HG02840 (cell line): ENCODE data around the gene TMUB2.
A peak's percentile ranks its signal among the peaks of the same experiment; 100 is the strongest.
"Not testable (repeated sequence)": the region's sequence is repeated elsewhere in the genome, so short reads cannot be mapped to it uniquely, and the experiment has no call there.

Experiments used
- ATAC-seq: cut with Tn5 transposase; IDR thresholded peaks from one replicate; pipeline ENCODE4 v1.9.1; 2021; ENCODE audit warnings: mild to moderate bottlenecking, moderate library complexity, moderate number of reproducible peaks; ENCODE audit not compliant: unreplicated experiment, low FRiP score

Gene TMUB2

DNA sequence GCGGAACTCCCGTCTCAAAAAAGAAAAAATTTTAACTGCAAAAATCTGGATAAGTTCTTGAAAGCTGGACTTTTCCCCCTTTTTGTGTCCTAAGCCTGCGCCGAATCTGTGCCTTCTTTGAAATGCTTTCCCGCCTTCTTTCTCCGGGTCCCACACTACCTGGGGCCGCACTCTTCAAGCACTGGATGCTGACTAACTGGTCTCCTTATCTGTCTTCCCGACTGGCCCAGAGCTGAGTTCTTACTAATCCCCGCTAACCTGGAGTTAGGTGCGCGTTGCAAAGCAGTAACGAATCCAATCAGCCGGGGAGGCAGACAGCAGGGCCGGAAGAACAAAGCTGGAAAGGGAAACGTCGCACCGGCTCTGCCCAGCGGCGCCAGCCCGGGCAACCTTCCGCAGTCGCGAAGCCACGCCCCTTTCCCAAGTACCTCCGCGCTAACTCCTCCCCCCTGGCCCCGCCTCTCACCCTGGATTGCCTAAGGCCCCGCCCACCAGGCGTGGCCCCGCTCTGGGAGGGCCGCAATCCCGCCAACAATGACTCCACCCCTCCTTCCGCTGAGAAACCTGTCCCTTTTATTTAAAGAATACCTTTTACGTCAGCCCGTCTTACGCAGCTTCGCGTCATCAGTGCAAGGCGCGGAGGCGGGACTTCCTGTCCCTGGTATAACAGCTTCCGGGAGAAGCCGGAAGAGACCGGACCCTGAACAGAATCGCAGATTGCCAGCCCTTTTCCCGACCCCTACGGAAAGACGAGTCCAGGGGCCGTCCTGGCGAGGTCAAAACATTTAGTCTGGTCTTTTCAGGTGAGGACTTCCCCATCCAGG, at the start of gene TMUB2:
TSS of gene TMUB2 (plus strand) at position 666 of the 824 bp plus-strand sequence. CDS start 737 bp downstream, outside the sequence.
- peak; percentile 91 for ATAC-seq

DNA sequence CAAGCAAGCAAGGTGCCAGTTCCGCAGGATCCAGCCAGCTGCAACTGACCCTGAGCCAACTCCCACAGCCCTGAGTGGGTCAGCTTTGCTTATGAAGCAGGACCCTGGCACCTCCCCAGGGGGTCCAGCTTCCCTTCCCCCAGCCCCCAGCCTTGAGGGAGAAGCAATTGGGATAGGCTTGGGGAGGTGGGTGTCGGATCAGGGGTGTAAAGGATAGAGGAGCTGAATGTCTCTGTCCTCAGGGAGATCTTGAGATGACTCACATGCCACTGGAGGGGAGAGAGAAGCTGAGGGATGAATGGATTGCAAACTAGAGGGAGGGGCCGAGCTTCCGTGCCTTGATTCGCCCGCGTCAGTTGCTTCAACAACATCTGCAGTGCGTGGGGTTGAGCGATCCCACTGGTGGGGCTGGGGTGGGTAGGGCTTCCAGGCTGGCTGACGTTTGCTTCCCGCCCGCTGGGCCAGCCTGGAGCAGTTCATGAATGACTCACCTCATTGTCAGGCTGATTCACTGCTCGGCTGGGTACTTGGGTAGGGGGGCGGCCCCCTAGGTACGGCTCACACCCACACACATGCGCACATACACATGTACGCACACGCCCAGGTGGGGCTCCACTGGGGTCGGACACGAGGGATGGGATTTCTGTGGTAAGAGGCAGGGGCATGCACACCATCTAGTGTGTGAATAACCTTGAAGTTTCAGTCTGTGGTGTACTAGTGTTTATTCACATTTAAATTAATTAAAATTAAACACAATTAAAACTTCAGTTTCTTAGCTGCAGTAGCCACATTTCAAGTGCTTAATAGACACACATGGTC, 48.7 kb upstream of the TMUB2 start:
- no peak for ATAC-seq

DNA sequence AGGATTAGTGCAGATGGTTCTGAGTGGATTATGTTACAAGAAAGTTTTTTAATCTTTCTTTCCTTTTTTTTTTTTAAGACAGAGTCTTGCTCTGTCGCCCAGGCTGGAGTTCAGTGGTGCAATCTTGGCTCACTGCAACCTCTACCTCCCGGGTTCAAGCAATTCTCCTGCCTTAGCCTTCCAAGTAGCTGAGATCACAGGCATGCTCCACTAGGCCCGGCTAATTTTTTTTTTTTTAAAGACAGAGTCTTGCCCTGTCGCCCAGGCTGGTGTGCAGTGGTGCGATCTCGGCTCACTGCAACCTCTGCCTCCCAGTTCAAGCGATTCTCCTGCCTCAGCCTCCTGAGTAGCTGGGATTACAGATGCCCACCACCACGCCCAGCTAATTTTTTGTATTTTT, 42.9 kb upstream of the TMUB2 start:
- not testable (repeated sequence) for ATAC-seq

DNA sequence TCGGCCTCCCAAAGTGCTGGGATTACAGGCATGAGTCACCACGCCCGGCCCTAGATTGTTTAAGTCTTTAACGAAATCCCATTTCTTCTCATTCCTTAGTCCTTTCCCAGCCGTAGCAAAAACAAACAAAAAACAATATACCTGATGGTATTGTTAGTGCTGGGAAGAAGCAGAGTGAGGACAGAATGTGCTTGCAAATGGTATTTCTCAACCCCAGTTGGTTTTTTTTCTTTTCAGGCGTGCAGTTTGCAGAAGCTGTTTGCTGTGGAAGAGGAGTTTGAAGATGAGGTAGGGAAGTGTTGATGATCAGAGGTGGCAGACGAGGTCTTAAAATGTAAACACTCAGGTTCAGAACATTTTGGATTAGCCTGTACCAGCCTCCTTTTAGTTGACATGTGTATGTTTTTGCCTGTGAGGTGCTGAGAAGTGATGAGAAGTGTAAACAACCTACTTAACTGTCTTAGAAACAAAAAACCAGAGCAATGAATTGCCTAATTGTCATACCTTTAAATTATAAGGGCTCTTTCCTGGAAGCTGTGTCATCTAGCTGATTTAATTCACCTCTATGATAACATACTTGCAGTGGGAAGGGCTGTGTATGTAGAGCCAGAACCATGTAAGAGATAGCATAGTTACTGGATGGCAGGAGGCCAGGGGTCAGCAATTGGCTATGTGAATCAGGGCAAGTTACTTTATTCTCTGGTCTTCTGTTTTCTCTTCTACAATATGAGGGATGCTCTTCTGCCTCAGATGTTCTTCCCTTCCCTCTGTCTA, 41.6 kb upstream of the TMUB2 start:
- ATAC-seq: no peak

DNA sequence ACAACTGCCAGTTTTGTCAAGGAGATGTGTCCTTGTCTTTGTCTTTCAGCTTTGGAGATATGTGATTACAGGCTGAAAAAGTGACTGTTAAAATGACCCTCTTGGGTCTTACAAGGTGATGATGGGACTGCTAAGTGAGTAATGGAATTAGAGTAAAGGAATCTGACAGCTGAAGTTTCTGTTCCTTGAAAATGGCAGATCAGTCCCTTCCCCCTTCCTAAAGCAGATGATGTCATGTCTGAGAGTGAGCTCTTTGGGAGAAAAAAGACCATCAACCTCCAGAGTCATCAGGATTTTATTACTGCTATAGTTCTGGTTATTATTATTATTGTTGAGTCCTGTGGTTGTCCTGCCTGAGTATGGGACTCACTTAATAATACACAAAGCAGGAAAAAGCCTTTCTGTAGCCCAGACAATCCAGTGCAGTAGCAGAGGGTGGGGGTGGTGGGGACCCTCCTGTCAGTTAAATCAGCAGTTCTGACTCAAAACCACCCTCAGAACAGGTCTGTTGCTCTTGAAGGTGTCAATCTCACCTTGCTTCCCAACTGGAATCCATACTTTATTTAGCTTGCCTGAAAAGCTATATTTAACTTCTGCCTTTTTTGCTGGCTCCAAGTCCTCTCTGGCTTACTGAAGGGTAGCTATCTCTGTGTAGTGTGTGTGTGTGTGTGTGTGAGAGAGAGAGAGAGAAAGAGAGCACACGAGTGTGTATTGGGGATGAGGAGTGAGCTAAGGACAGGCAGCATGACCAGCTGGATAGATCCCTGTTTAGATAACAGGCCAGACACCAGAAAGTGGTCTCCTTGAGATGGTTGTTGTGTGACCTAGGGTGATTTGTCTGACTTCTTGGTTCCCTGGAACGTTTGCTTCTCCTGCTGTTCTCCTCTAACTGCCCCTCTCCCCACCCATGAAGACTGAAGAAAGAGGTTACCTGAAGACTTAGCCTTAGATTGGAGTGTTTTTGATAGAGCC, 40.1 kb upstream of the TMUB2 start:
- no peak for ATAC-seq

DNA sequence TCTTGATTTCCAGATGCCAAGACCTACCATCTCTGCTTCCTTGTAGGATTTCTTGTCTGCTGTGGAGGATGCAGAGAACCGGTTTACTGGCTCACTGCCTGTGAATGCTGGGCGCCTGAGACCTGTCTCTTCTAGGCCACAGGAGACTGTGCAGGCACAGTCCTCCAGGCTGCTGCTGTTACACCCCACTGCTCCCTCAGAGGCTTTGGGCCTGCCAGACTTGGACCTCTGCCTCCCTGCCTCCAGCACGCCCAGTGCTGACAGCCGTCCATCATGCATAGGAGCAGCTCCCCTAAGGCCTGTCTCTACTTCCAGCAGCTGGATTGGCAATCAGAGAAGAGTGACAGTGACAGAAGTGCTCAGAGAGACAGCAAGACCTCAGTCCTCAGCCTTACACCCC, 39.0 kb upstream of the TMUB2 start:
- no peak for ATAC-seq

DNA sequence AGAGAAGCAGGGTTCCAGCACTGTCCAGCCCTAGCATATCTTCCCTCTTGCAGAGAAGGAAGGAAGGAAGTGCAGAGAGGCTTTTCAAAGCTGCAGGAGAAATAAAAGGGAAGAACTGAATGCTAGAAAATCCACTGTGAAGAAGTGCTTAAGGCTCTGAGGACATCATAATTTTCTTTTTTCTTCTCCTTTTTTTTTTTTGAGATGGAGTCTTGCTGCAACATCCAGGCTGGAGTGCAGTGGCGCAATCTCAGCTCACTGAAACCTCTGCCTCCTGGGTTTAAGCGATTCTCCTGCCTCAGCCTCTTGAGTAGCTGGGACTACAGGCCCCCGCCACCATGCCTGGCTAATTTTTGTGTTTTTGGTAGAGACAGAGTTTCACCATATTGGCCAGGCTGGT, 37.7 kb upstream of the TMUB2 start:
- not testable (repeated sequence) for ATAC-seq

DNA sequence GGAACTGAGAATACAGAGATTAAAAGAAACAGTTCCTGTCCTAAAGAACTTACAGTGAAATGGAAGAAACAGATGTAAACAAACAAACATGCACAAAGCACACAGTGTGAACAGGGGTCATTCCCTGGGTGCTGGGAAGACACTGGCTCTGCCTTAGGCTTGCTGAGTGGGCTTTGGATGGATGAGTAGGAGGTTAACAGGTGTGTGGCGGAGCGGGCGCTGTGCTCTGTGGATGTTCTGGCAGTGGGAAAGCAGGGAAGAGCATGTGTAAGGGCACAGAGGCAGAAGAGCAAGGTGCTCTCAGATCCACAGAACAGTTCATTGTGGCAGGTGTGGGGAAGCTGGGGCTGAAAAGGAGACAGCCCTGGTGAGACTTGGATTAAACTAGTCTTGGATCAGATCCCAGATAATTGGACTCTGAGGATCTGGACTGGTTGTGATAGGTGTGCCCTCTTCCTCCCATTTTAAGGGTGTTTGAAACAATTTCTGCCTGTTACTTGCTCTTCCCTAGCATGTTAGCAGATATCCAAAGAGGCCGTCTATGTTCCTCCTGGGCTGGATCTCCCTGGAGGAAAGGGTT, 36.9 kb upstream of the TMUB2 start:
- no peak for ATAC-seq

DNA sequence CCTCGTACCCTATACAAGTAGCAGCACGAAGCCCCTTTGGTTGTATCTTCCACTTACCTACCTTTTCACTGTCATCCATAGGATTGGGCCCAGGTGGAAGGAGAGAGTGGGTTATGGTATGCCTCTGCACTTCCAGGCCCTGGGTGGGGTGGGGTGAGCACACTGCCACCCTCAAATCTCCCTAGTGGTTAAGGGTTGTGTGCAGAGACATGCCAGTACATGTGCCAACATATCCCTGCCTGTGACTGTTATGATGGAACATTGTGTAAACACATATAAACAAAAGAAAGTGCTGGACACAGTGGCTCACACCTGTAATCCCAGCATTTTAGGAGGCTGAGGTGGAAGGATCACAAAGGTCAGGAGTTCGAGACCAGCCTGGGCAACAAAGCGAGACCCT, 33.9 kb upstream of the TMUB2 start:
- ATAC-seq: no peak

DNA sequence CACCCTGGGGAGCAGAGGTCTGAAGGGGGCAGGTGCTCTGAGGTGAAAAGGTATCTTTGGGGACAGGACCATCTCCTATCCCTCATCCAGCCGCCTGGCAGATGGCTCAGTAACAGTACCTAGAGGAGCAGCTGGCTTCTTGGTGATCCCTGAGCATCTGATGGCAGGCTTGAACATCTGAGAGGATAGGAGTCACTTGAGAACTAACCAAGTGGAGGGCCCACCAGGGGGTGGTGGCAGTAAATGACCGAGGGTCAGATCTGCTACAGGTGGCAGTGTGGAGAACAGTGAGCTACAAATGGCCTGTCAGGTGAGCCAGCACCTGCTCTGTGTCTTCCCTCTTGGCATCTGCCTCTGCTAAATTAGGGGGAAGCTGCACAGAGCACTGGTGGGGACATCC, 31.3 kb upstream of the TMUB2 start:
- no peak for ATAC-seq

DNA sequence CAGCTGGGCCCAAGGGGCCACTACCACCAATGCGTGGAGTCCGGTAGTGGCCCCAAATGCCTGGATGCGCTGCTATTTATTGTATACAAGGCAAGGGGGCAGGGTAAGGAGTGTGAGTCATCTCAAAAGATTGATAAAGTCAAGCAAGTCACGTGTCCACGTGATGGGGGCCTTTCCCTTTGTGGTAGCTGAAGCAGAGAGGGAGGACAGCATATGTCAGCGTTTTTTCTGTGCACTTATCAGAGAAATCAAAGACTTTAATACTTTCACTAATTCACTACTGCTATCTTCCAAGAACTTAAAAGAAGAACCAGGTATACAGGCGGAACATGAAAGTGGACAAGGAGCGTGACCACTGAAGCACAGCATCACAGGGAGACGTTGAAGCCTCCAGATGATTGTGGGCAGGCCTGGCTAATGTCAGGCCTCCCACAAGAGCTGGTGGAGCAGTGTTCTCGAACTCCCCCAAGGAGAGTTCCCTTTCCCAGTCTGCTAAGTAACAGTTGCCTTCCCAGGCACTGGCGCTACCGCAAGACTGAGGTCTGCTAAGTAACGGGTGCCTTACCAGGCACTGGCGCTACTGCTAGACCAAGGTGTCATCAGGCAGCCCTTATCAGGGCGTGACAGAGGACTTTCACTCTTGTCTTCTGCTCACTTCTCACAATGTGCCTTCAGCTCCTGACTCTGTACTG, 27.1 kb upstream of the TMUB2 start:
- no peak for ATAC-seq

DNA sequence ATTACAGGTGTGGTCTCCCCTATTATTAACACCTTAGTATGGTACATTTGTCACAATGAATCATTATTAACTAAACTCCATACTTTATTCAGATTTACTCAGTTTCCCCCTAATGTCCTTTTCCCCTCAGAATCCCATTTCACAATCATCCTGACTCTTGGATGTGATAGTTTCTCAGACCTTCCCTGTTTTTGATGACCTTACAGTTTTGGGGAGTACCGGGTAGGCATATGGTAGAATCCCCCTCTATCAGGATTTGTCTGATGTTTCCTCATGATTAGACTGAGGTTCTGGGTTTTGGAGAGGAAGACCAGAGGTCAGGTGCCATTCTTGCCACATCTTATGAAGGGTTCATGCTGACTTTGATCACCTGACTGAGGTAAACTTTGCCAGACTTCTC, 22.3 kb upstream of the TMUB2 start:
- ATAC-seq: no peak

DNA sequence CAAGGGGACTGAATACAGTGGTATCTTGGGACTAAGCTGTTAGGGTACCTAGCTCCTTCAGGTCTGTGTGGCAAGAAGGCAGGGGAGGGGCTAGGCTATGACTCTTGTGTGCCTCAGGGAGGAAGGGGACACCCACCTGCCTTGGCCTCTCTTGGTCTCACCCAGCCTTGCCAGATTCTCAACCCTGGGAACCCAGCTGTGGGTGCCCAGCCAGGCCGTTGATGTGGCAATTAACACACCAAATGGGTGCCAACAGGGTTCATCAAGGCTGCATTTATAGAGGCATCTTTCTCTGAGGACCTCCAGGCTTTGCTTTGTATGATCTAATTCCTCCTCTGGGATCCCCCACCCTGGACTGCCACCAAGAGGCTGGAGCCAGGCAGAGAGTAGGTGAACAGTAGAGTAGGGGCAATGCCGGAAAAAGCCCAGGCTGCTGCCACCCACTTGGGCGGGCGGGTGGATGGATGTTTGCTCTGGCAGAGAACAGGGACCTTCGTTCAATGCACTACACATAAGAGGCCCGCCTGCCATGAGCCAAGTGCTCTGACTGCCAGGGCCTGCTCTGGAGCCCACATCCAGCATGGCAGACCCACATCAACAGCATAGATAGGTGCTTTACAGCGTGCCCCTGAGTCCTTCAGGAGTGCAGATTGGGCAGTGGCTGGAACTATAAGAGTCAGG, 19.5 kb upstream of the TMUB2 start:
- no peak for ATAC-seq

DNA sequence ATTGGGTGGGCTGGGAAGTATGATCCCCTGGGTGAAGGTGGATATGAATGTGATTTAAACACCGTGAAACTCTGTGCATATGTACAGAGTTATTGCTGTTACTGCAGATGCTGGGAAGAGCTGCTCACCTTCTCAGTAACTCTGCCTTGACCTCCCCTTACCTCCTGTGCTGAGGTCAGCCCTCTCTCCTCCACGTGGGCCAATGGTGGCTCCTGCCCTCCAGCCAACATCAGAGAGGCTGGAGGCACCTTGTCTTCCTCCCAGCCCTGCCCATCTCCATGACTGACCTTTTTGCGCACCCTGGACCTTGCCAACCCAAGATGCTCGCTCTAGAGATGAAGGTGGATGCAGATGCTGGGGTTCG, 16.7 kb upstream of the TMUB2 start:
- ATAC-seq: no peak

DNA sequence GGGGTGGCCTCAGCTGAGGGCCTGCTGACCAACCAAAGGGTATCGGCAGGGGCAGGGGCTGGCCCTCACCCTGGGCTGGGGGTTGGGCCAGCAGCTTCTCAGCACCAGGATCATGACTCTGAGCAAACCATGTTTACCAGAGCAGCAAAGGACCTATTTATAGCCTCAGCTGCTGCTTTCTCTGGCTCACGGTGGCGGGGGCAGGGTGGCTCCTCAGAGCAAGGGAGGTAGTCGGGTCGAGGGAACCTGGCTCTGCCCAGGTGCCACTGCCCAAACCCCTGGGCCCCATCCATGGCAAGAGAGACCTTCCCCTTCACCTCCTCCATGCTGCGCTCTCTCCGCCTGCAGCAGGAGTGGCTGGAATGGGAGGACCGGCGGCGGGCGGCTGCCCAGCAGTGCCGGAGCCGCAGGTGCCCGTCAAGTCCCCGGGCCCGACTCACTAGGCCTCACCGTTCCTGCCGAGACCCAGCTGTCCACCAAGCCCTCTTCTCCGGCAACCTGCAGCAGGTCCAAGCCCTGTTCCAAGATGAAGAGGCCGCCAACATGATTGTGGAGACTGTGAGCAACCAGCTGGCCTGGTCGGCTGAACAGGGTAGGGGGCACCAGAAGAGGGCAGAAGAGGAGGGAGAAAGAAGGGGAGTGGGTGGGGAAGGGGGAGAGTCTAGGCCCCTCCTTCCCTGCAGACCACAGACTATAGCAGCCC, 16.1 kb upstream of the TMUB2 start, which contains the start of gene ASB16:
TSS of gene ASB16 (plus strand) at position 206 of the 703 bp plus-strand sequence. CDS start at position 292, 86 bp downstream.
- no peak for ATAC-seq

DNA sequence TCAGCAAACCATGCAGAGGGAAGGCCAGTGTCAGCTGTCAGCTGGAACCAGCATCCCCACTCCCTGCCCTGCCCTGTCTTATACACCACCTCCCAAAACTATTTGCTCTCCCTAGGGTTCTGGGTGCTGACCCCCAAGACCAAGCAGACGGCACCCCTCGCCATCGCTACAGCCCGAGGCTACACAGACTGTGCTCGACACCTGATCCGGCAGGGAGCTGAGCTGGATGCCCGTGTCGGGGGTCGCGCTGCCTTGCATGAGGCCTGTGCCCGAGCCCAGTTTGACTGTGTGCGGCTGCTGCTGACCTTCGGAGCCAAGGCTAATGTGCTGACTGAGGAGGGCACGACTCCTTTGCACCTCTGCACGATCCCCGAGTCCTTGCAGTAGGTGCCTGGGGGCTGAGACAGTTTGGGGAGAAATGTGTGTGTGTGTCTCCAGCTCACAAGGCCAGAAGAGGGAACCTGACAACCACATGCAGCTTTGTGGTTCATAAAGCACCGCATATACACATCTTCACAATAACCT, 14.8 kb upstream of the TMUB2 start:
- no peak for ATAC-seq

DNA sequence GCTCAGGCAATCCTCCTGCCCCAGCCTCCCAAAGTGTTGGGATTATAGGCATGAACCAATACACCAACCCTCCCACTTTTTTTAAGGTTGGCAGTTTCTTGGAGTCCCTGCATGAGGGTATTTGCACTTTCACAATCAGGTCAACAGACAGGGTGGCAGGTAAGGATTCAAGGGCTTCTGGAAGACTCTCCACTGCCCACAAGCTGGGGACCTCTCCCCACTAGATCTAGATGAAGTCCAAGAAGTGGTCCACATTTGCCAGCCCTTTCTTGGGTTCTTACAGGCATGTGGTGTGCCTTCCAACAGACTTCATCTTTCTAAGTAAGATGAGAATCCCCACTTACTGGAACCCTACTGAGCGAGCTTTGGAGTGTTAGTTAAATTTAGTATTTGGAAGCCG, 12.3 kb upstream of the TMUB2 start:
- no peak for ATAC-seq
